A549 (cell line): ENCODE measurements around the gene PTGR3. TPM values are rescaled to one million over a fixed set of nuclear protein-coding genes. Genes with fewer than 3 reads are reported as not detected.

Experiments used
- ATAC-seq, 2 experiments: fragments of 200-7000 bp in 1 of 2; fragments of >200 bp in 1 of 2; cut with Nextera tagmentation in 1 of 2; cut with Tn5 transposase in 1 of 2; 3 replicates each; pipeline versions ENCODE4 v1.8.0 to v1.9.1; 2018 to 2020; ENCODE audit warnings: mild to moderate bottlenecking in 1 of 2, moderate library complexity in 1 of 2
- CTCF ChIA-PET: fragments of 300-600 bp; sonication (Branson Sonifier 250); formaldehyde crosslinking; extraction: SDS; loops from one replicate; lab custom pipeline; 2021; ENCODE audit warnings: antibody characterized with exemption, inconsistent platforms; lab: Yijun Ruan, JAX
- POLR2A ChIA-PET: fragments of 350-600 bp; formaldehyde crosslinking; extraction: SDS; loops from one replicate; lab custom pipeline; 2021; ENCODE audit warnings: antibody characterized with exemption, inconsistent platforms; lab: Yijun Ruan, JAX
- DNase-seq, 2 experiments: peaks; one replicate each; pipeline versions ENCODE4 v3.0.0 to v3.0.0-alpha.2; 2011 to 2016; ENCODE audit warnings: low read depth in 1 of 2, low spot score in 1 of 2
- FAIRE-seq: peaks from 2 replicates; lab custom pipeline; 2011; peaks lifted over from hg19 to GRCh38; lab: Jason Lieb, UNC
- H3K27ac ChIP-seq, 2 experiments: fragments of >200 bp; sonication (Bioruptor Twin); formaldehyde crosslinking; 3 replicates each; pipeline ENCODE4 v1.5.1; 2016 to 2017
- H3K4me1 ChIP-seq: fragments of >200 bp; sonication (Bioruptor Twin); formaldehyde crosslinking; 3 replicates; pipeline ENCODE4 v1.6.1; 2016
- H3K4me2 ChIP-seq: fragments of >200 bp; sonication (Bioruptor Twin); formaldehyde crosslinking; 3 replicates; pipeline ENCODE4 v1.6.1; 2016
- H3K4me3 ChIP-seq: fragments of >200 bp; sonication (Bioruptor Twin); formaldehyde crosslinking; 3 replicates; pipeline ENCODE4 v1.5.1; 2016
- H3K9me3 ChIP-seq: fragments of >200 bp; sonication (Bioruptor Twin); formaldehyde crosslinking; 3 replicates; pipeline ENCODE4 v1.6.1; 2016
- ATOH8 ChIP-seq: fragments of 250-450 bp; sonication (Bioruptor Pico); IDR thresholded peaks from 2 replicates; pipeline ENCODE4 v1.5.0; 2020; ENCODE audit warnings: low read depth, mild to moderate bottlenecking, moderate library complexity
- CEBPB ChIP-seq, 2 experiments: fragments of >200 bp in 1 of 2; sonication (Bioruptor Twin) in 1 of 2; formaldehyde crosslinking in 1 of 2; IDR thresholded peaks; 2 replicates each; pipeline ENCODE4 v1.6.1; 2012 to 2016
- CHD4 ChIP-seq: fragments of 200-600 bp; sonication (generic); IDR thresholded peaks from 2 replicates; pipeline ENCODE4 v1.6.1; 2016; ENCODE audit warnings: antibody characterized with exemption, mild to moderate bottlenecking, borderline replicate concordance
- EHF ChIP-seq: fragments of 250-450 bp; sonication (Bioruptor Pico); IDR thresholded peaks from 2 replicates; pipeline ENCODE4 v1.5.0; 2020; ENCODE audit warnings: mild to moderate bottlenecking
- ESRRA ChIP-seq: fragments of 150-350 bp; IDR thresholded peaks from 2 replicates; pipeline ENCODE4 v1.6.1; 2014; ENCODE audit warnings: mild to moderate bottlenecking, low read length, borderline replicate concordance
- FOSL2 ChIP-seq, 2 experiments: fragments of 450-650 bp in 1 of 2; fragments of >200 bp in 1 of 2; sonication (Bioruptor Twin) in 1 of 2; formaldehyde crosslinking; IDR thresholded peaks; 2 replicates each; pipeline versions ENCODE4 v1.5.0 to v1.6.1; 2016 to 2020; ENCODE audit warnings: mild to moderate bottlenecking in 1 of 2, moderate library complexity in 1 of 2
- FOXS1 ChIP-seq: fragments of 250-450 bp; sonication (Bioruptor Pico); IDR thresholded peaks from 2 replicates; pipeline ENCODE4 v1.5.0; 2020; ENCODE audit warnings: mild to moderate bottlenecking, moderate library complexity
- HOXB13 ChIP-seq: fragments of 250-450 bp; sonication (Bioruptor Pico); IDR thresholded peaks from 2 replicates; pipeline ENCODE4 v1.5.0; 2020; ENCODE audit warnings: low read depth, mild to moderate bottlenecking, moderate library complexity
- HOXB5 ChIP-seq: fragments of 250-450 bp; sonication (Bioruptor Pico); IDR thresholded peaks from 2 replicates; pipeline ENCODE4 v1.5.0; 2020; ENCODE audit warnings: mild to moderate bottlenecking, moderate library complexity
- KDM1A ChIP-seq: fragments of 200-600 bp; sonication (generic); IDR thresholded peaks from 2 replicates; pipeline ENCODE4 v1.6.1; 2016; ENCODE audit warnings: low read depth, mild to moderate bottlenecking
- KDM5A ChIP-seq: fragments of 200-600 bp; sonication (generic); IDR thresholded peaks from 2 replicates; pipeline ENCODE4 v1.6.1; 2016; ENCODE audit warnings: antibody characterized with exemption, mild to moderate bottlenecking
- NFE2L2 ChIP-seq: fragments of 150-350 bp; conservative IDR thresholded peaks from 2 replicates; pipeline ENCODE4 v1.6.1; 2014; ENCODE audit warnings: low read length
- POLR2A ChIP-seq: IDR thresholded peaks from 2 replicates; pipeline ENCODE4 v1.6.1; 2012; ENCODE audit warnings: mild to moderate bottlenecking, low read length
- POLR2AphosphoS2 ChIP-seq: conservative IDR thresholded peaks from 2 replicates; pipeline ENCODE4 v1.6.1; 2012; ENCODE audit warnings: low read length, improper control_type of control experiment, inconsistent platforms
- REST ChIP-seq: fragments of 200-600 bp; sonication (generic); IDR thresholded peaks from 2 replicates; pipeline ENCODE4 v1.6.1; 2016; ENCODE audit warnings: antibody characterized with exemption, mild to moderate bottlenecking, moderate library complexity
- ZNF302 ChIP-seq: fragments of 250-450 bp; sonication (Bioruptor Pico); IDR thresholded peaks from 2 replicates; pipeline ENCODE4 v1.9.0; 2021; ENCODE audit warnings: inconsistent platforms, mild to moderate bottlenecking, moderate library complexity
- WGBS: methylation state at CpG from one replicate; pipeline ENCODE4 v1.1.6; 2017; ENCODE audit errors: missing lambda C conversion rate; 5-methylcytosine and 5-hydroxymethylcytosine counted together
- polyA plus RNA-seq, 4 experiments: library from polyadenylated mRNA; depleted of rRNA in 3 of 4; stranded (reverse); fragments of >200 nt; fragmentation: RNase III in 1 of 4; extraction: RNeasy Plus Mini Kit Qiagen cat#74134 plus additional on column Dnase treatment in 1 of 4; gene quantifications; 2 replicates in 3 of 4; 3 replicates in 1 of 4; pipeline ENCODE4 v1.2.3, GENCODE V29; 2011 to 2017

The PTGR3 gene
- polyA plus RNA-seq, 2 of the 4 experiments (the other 2 are of a cell fraction), result 7.2 to 18.5 TPM

- ChIA-PET POLR2A (no interaction called here), CTCF (interaction anchor here (0.7 kb wide), 1 partner anchor 27 kb away, joined by 3 read pairs; no protein-coding TSS in a partner anchor)
- H3K4me2 ChIP-seq, result no peak overlapping the region
- no peaks in the 10 kb centered on the region for H3K9me3 ChIP-seq
- TF ChIP-seq HOXB5 (CRISPR knock-in tag) (no peak), ZNF302 (CRISPR knock-in tag) (no peak), HOXB13 (CRISPR knock-in tag) (no peak), CEBPB (IDR thresholded peaks at IDR 0.05) (no peak), REST (no peak), NFE2L2 (no peak), FOSL2 (IDR thresholded peaks at IDR 0.05) (no peak), FOSL2 (CRISPR knock-in tag; IDR thresholded peaks at IDR 0.05) (no peak)
- no peak for FAIRE-seq
- H3K4me1 ChIP-seq, result peaks cover 13% of the 10 kb centered on the region; the same call in 2 of the 3 replicates
- ATAC-seq, result no peak
- no peak overlapping the region for H3K27ac ChIP-seq
- 95% methylated on average over 6 of the region's 6 CpGs for WGBS
- H3K4me3 ChIP-seq, result no peak overlapping the region
- DNase-seq, result no peak
Observed at GRCh38 chr18:75202696-75203365, 6.1 kb downstream of the PTGR3 start.

- Histone ChIP-seq H3K9me3 (no peaks in the 10 kb centered on the region), H3K4me3 (no peak overlapping the region), H3K4me2 (no peak overlapping the region), H3K27ac (no peak overlapping the region), H3K4me1 (peaks cover 4% of the 10 kb centered on the region; the same call in 2 of the 3 replicates)
- FAIRE-seq (no peak), DNase-seq (no peak), ATAC-seq (no peak)
- WGBS, result 94% methylated on average over 17 of the region's 18 CpGs
- ChIA-PET CTCF (no interaction called here), POLR2A (no interaction called here)
- no peak for TF ChIP-seq KDM1A
- TF ChIP-seq CHD4, result no peak
- TF ChIP-seq ATOH8 (CRISPR knock-in tag), result no peak
- TF ChIP-seq POLR2AphosphoS2, result no peak
- TF ChIP-seq FOXS1 (CRISPR knock-in tag), result no peak
- no peak for TF ChIP-seq ZNF302 (CRISPR knock-in tag)
- TF ChIP-seq EHF (CRISPR knock-in tag), result no peak
- TF ChIP-seq KDM5A, result no peak
- no peak for TF ChIP-seq POLR2A
- TF ChIP-seq ESRRA, result no peak
- TF ChIP-seq NFE2L2, result no peak
Observed at GRCh38 chr18:75201282-75202270, 7.4 kb downstream of the PTGR3 start.
